GM23248 (cell line): ENCODE measurements around the gene VRK2.

ENCODE experiments used
- EZH2 ChIP-seq: fragments of 200-600 bp; sonication (generic); IDR thresholded peaks from 2 replicates; pipeline ENCODE4 v1.6.1; 2018; ENCODE audit warnings: antibody characterized with exemption, mild to moderate bottlenecking; ENCODE audit not compliant: insufficient read depth, poor library complexity, severe bottlenecking
- EZH2phosphoT487 ChIP-seq: fragments of 200-600 bp; sonication (generic); IDR thresholded peaks from 2 replicates; pipeline ENCODE4 v1.6.1; 2018; ENCODE audit warnings: antibody characterized with exemption, moderate library complexity, mild to moderate bottlenecking, low read depth; ENCODE audit not compliant: insufficient read depth

GRCh38 chr2:58032764-58033080 is 13.9 kb upstream of the VRK2 start:
- TF ChIP-seq EZH2 (no peak), EZH2phosphoT487 (no peak)
